Stromal cell of bone marrow (primary cell): ENCODE results near the gene SRC.

Source experiments
- DNase-seq: peaks from one replicate; pipeline ENCODE4 v3.0.0-alpha.2; 2012; ENCODE audit warnings: low read depth

Gene SRC

DNA sequence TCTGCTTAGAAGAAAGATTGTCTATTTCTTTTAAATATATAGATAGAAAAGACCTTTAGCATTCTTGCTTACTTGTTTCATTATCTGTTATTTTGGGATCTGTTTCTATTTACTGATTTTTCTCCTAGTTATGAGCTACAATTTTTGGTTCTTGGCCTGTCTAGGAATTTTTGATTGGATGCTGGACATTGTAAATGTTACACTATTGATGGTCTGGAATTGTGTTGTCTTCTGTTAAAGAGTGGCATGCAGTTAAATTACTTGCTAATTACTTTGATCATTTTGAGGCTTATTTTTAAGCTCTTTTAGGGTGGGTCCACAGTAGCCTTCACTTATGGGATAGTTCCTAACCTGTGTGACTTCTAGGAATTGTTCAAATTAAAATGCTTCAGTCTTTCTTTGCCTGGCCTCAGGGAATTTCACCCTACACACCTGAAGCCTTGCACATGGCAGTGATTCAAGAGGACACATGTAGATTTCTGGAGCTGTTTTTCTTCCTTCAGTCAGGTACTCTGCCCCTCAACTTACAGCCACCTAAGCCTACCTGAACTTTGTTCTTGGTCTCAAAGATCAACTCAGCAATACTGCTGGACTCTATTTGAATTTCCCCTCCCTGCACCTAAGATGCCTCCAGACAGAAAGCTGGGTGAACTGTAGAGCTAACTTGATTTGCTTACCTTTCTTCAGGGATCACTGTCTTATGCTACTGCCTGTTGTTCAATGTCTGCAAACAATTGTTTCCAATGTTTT is 108.9 kb downstream of the SRC start:
- DNase-seq: no peak
